Immature natural killer cell (primary cell): Measurements from ENCODE around the gene PACS1. TPM values are rescaled to one million over a fixed set of nuclear protein-coding genes. Genes with fewer than 3 reads are reported as not detected.
A peak's percentile ranks its signal among the peaks of the same experiment; 100 is the strongest.

Source experiments
- DNase-seq, 3 donors: peaks; one replicate each; pipeline ENCODE4 v3.0.0; 2022; ENCODE audit warnings: mixed read lengths in 1 of 3
- H3K27ac Mint-ChIP-seq, 6 donors: one replicate each; pipeline ENCODE4 v1.8.0; 2020; ENCODE audit warnings: mixed read lengths in 6 of 6, mild to moderate bottlenecking in 5 of 6, inconsistent platforms in 4 of 6, moderate library complexity in 3 of 6
- H3K27me3 Mint-ChIP-seq, 3 donors: one replicate each; pipeline ENCODE4 v1.8.0; 2020 to 2021; ENCODE audit warnings: low read depth in 3 of 3, mild to moderate bottlenecking in 3 of 3, mixed read lengths in 3 of 3, moderate library complexity in 3 of 3, inconsistent platforms in 1 of 3
- H3K36me3 Mint-ChIP-seq, 3 donors: one replicate each; pipeline ENCODE4 v1.8.0; 2020; ENCODE audit warnings: mixed read lengths in 3 of 3, inconsistent platforms in 2 of 3, mild to moderate bottlenecking in 2 of 3
- H3K4me1 Mint-ChIP-seq, 2 donors: one replicate each; pipeline ENCODE4 v1.8.0; 2020; ENCODE audit warnings: inconsistent platforms in 2 of 2, mild to moderate bottlenecking in 2 of 2, mixed read lengths in 2 of 2, moderate library complexity in 1 of 2
- H3K4me3 Mint-ChIP-seq, 5 donors: one replicate each; pipeline ENCODE4 v1.8.0; 2020; ENCODE audit warnings: mild to moderate bottlenecking in 5 of 5, mixed read lengths in 5 of 5, inconsistent platforms in 3 of 5, moderate library complexity in 3 of 5
- H3K9me3 Mint-ChIP-seq, 6 donors: one replicate each; pipeline ENCODE4 v1.8.0; 2020; ENCODE audit warnings: mild to moderate bottlenecking in 6 of 6, mixed read lengths in 6 of 6, inconsistent platforms in 4 of 6, moderate library complexity in 3 of 6
- polyA plus RNA-seq, 3 donors: library from polyadenylated mRNA; unstranded; fragments of 300-500 nt; fragmentation: Illumina TruSeq; gene quantifications; one replicate each; pipeline ENCODE4 v1.2.3, GENCODE V29; 2021

Gene PACS1
- polyA plus RNA-seq, 3 donors from 2014 or later: 10.0 to 72.3 (median 23.9) TPM

DNA sequence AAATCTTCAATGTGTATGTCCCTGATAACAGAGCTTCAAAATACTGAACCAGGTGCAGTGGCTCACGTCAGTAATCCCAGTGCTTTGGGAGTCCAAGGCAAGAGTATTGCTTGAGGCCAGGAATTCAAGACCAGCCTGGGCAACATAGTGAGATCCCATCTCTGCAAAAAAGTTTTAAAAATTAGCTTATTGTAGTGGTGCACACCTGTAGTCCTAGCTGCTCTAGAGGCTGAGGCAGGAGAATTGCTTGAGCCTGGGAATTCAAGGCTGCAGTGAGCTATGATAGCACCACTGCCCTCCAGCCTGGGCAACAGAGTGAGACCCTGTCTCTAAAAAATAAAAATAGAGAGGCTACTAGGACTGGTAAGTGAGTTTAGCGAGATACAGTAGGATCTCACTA lies 84.0 kb downstream of the PACS1 start:
- no peak overlapping the region for H3K27ac Mint-ChIP-seq
- H3K4me3 Mint-ChIP-seq: no peak overlapping the region
- H3K36me3 Mint-ChIP-seq: peaks cover 0 to 7% (median 3%) of the 10 kb centered on the region in 3 donors

DNA sequence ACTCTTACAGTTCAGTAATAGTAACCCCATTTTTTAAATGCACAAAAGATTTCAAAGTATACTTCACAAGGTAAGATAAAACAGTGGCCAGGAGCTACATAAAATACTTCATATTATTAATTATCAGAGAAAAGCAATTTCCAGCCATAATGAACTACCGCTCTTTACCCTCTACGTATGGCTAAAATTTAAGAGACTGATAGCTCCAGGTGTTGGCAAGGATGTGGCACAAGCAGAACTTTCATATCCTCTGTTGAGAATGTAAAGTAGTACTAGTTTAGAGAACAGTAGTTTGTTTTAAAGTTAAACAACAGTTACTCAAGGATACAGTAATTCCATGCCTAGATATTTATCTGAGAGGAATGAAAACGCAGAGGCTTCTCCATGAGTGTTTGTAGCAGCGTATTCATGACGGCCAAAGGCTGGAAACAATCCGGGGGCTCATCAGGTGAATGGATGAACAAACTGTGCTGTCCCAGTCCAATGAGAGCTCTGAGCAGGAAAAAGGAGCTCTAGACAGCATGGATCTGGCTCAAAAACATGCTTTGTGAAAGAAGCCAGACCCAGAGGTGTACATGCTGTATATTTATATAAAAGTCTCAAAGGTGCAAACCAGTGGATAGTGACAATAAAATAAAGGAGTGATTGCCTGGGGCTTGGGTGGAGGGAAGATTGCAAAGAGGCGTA lies 85.5 kb downstream of the PACS1 start:
- Mint-ChIP-seq H3K4me3 (no peak overlapping the region), H3K27me3 (peaks cover 0 to 3% (median 0%) of the 10 kb centered on the region in 3 donors), H3K4me1 (peaks cover 42 to 64% of the 10 kb centered on the region in 2 donors), H3K36me3 (peaks cover 0 to 7% (median 3%) of the 10 kb centered on the region in 3 donors), H3K27ac (no peak overlapping the region), H3K9me3 (no peaks in the 10 kb centered on the region)
- no peak for DNase-seq

More for the DNA sequence above, 84.0 kb downstream of the PACS1 start:
- Mint-ChIP-seq H3K27me3 (peaks cover 0 to 3% (median 0%) of the 10 kb centered on the region in 3 donors), H3K4me1 (peaks cover 38 to 65% of the 10 kb centered on the region in 2 donors), H3K9me3 (no peaks in the 10 kb centered on the region)
- no peak for DNase-seq

DNA sequence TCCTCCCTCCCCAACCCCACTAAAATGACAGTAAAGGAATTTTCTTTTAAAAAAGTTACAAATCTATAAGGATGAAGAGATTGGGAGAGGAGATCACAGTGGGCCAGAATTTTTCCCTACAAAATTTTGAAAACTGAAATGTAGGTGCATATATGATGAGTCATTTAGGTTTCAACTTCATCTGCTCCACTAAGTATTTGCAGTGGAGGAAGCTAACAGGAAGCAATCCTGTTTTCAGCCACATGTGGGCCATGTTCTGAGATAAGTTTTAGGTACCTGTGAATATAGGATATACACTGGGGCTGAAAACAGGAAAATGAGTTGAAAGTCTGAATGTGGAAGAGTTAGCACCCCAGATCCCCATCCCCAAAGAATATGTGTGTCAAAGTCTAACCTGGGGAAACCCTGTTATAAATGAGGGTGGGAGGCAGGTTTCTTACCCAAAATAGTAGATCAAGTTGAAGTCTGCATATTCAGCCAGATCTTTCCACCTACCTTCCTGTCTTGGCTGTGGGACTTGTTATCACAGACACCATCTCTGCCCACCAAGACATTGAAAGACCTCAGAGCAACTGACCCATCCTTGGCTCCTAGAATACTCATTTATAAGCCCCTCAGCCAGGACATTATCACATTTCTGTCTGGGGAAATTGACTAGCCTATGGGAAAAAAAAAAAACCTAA lies 87.3 kb downstream of the PACS1 start:
- Mint-ChIP-seq H3K9me3 (no peaks in the 10 kb centered on the region), H3K27ac (peak overlapping the region in 5 of 6 donors; percentile 3 to 72 (median 51)), H3K4me3 (no peak overlapping the region), H3K4me1 (peaks cover 48 to 68% of the 10 kb centered on the region in 2 donors), H3K27me3 (peaks cover 0 to 3% (median 0%) of the 10 kb centered on the region in 3 donors), H3K36me3 (peaks cover 0 to 3% (median 3%) of the 10 kb centered on the region in 3 donors)
- peak in 1 of 3 donors; percentile 10 for DNase-seq

DNA sequence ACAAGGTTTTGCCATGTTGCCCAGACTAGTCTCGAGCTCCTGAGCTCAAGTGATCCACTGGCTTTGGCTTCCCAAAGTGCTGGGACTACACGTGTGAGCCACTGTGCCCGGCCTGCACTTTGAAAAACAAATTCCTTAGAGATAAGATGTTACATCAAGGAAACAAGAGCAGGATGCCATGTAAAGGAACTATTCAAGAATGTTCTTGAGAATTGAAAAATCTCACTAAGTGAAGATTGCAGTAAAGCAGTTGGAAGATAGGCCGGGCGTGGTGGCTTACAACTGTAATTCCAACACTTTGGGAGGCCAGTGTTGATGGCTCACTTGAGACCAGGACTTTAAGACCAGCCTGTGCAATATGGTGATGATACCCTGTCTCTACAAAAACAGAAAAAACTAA lies 88.1 kb downstream of the PACS1 start:
- H3K27ac Mint-ChIP-seq: peak overlapping the region in 4 of 6 donors; percentile 16 to 72 (median 32)
- H3K27me3 Mint-ChIP-seq: peaks cover 0 to 3% (median 0%) of the 10 kb centered on the region in 3 donors
- DNase-seq: no peak
- H3K9me3 Mint-ChIP-seq: no peaks in the 10 kb centered on the region
- H3K4me1 Mint-ChIP-seq: peaks cover 45 to 67% of the 10 kb centered on the region in 2 donors
- H3K36me3 Mint-ChIP-seq: no peaks in the 10 kb centered on the region
- no peak overlapping the region for H3K4me3 Mint-ChIP-seq

DNA sequence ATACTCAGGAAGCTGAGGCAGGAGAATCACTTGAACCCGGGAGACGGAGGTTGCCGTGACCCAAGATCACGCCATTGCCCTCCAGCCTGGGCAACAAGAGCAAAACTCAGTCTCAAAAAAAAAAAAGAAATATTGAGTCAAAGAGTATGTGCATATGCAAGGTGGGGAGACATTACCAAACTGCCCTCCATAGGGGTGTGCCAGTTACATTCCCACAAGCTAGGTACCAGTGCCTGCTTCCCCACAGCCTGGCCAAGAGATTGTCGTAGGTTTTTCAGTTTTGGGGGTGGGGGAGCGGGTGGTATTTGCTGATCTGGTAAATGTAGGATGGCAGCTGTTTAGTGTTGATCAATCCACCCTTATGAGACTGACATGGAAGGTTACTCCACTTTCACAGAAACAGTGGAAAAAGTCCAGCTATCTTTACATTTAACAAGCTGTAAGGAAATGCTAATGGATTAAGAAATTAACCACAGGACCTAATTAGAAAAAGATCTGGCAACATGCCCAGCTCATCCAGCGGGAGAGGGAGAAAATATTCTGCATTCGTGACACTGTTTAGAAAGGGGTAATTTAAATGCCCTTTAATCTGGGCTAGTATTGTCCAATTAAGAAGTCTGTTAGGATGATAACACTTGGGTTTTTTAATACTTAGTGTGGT lies 89.4 kb downstream of the PACS1 start:
- Mint-ChIP-seq H3K4me1 (peaks cover 50 to 78% of the 10 kb centered on the region in 2 donors), H3K9me3 (no peaks in the 10 kb centered on the region), H3K4me3 (no peak overlapping the region), H3K27me3 (peaks cover 0 to 3% (median 0%) of the 10 kb centered on the region in 3 donors), H3K27ac (peak overlapping the region in 1 of 6 donors; percentile 60), H3K36me3 (no peaks in the 10 kb centered on the region)
- DNase-seq: no peak

DNA sequence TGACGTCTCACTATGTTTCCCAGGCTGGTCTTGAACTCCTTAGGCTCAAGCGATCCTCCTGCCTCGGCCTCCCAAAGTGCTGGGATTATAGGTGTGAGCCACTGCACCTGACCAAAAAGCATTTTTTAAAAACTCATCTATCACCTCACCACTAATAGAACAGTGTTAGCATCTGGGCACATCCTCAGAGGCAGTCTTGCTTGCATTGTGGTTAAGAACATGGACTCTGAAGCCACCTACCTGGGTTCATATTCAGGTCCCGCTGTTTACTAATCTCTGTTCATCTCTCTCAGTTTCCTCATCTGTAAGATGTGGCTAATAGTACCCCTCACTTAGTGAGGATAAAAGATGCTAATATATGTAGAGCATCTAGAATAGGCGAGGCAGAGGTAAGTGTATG lies 90.6 kb downstream of the PACS1 start:
- no peak overlapping the region for H3K4me3 Mint-ChIP-seq
- no peaks in the 10 kb centered on the region for H3K36me3 Mint-ChIP-seq
- DNase-seq: no peak
- H3K27ac Mint-ChIP-seq: peak overlapping the region in 2 of 6 donors; percentile 50 to 73
- H3K9me3 Mint-ChIP-seq: no peaks in the 10 kb centered on the region
- H3K4me1 Mint-ChIP-seq: peaks cover 51 to 83% of the 10 kb centered on the region in 2 donors
- peaks cover 0 to 3% (median 2%) of the 10 kb centered on the region in 3 donors for H3K27me3 Mint-ChIP-seq

DNA sequence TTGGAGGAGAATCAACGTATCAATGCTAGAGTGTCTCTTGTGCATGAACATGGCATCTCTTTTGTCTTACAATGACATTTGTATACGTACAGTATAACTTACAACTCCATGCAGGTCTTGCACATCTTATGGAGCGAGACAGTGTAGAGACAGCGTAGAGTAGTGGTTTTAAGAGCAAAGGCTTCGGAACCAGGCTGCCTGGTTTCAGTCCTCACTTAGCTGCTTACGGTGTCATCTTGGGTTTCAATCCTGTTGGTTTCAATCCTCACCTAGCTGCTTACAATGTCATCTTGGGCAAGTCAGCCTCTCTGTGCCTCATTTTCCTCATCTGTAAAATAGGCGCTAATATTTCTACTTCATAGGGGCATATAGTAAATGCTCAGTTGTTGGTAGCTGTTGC lies 98.2 kb downstream of the PACS1 start:
- no peak for DNase-seq
- H3K4me1 Mint-ChIP-seq: peaks cover 15 to 56% of the 10 kb centered on the region in 2 donors
- peaks cover 0 to 2% (median 0%) of the 10 kb centered on the region in 3 donors for H3K27me3 Mint-ChIP-seq
- no peak overlapping the region for H3K27ac Mint-ChIP-seq
- no peak overlapping the region for H3K4me3 Mint-ChIP-seq
- no peaks in the 10 kb centered on the region for H3K36me3 Mint-ChIP-seq
- H3K9me3 Mint-ChIP-seq: no peaks in the 10 kb centered on the region

DNA sequence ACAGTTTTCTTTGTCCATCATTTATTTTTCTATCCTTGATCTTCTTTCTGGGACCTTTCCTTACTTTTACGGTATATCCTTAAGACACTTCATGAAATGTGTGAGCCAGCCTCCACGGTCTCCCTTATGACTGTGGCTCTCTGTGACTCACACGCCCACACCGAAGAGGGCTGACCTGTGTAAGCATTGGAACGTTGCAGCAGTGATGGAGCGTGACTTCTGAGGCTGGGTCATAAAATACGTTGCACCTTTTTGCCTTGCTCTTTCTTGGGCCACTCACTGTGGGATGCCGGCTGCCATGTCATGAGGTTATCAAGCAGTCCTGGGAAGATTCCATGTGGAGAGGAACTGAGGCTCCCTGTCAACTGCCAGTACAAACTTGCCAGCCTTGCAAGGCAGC lies 102.1 kb downstream of the PACS1 start:
- no peak for DNase-seq
- Mint-ChIP-seq H3K9me3 (no peaks in the 10 kb centered on the region), H3K27ac (peak overlapping the region in 2 of 6 donors; percentile 26 to 35), H3K4me1 (peaks cover 12 to 44% of the 10 kb centered on the region in 2 donors), H3K4me3 (no peak overlapping the region), H3K27me3 (no peaks in the 10 kb centered on the region), H3K36me3 (no peaks in the 10 kb centered on the region)

DNA sequence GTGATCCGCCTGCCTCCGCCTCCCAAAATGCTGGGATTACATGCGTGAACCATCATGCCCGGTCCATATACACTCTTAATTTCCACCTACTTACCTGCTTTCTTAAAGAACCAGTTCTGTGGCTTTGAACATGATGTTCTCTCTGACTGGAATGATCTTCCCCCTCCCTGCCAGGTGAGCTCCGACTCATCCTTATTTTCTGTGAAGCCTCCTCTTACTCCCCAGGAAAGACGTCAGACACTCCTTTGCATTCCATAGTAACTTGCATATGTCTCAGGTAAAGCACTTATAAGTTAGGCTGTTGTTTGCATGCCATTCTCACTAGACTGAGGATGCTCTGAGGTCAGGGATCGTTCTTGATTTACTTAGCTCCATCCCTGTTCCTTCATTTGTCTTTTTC lies 106.6 kb downstream of the PACS1 start:
- H3K4me3 Mint-ChIP-seq: no peak overlapping the region
- peak overlapping the region in 1 of 6 donors; percentile 38 for H3K27ac Mint-ChIP-seq
- no peaks in the 10 kb centered on the region for H3K27me3 Mint-ChIP-seq
- H3K36me3 Mint-ChIP-seq: no peaks in the 10 kb centered on the region
- no peak for DNase-seq
- H3K9me3 Mint-ChIP-seq: no peaks in the 10 kb centered on the region
- H3K4me1 Mint-ChIP-seq: peaks cover 25 to 50% of the 10 kb centered on the region in 2 donors

DNA sequence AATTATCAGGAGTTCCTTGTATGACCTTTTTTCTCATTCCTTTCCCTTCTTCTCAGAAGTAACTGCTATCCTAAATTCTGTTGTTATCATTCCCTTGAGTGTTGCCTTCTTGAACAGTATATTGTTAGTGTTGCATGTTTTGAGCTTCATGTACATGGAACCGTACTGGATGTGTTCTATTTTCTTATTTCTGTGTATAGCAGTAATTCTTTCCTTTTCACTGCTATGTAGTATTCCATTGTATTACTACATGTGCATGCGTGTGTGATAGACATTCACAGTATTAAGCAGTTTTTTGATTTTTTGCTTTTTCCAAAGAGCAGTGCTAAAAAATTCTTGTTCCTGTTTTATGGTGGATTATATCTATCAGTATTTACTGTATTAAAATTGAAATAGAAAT lies 108.1 kb downstream of the PACS1 start:
- Mint-ChIP-seq H3K9me3 (no peaks in the 10 kb centered on the region), H3K4me1 (peaks cover 25 to 53% of the 10 kb centered on the region in 2 donors), H3K27me3 (no peaks in the 10 kb centered on the region), H3K4me3 (no peak overlapping the region), H3K36me3 (no peaks in the 10 kb centered on the region), H3K27ac (no peak overlapping the region)
- DNase-seq: no peak

DNA sequence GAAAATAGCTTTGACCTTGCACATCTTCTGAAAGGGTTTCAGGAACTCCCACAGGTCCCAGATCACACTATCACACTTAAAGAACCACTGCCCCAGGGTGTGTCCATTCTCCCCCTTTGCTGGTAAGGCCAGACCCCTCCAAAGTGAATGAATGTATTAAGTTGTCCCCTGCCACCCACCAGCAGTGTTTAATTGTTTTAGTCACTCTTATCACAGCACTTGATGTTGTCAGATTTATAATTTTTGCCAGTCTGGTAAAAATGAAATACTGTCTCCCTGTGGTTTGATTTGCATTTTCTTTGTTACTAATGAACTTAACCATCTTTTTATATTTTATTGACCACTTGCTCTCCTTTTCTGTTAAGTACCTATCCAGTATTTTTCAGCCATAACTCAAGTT lies 108.8 kb downstream of the PACS1 start:
- peaks cover 32 to 60% of the 10 kb centered on the region in 2 donors for H3K4me1 Mint-ChIP-seq
- no peak overlapping the region for H3K4me3 Mint-ChIP-seq
- H3K27me3 Mint-ChIP-seq: no peaks in the 10 kb centered on the region
- H3K27ac Mint-ChIP-seq: peak overlapping the region in 2 of 6 donors; percentile 54 to 58
- DNase-seq: no peak
- H3K36me3 Mint-ChIP-seq: no peaks in the 10 kb centered on the region
- no peaks in the 10 kb centered on the region for H3K9me3 Mint-ChIP-seq

DNA sequence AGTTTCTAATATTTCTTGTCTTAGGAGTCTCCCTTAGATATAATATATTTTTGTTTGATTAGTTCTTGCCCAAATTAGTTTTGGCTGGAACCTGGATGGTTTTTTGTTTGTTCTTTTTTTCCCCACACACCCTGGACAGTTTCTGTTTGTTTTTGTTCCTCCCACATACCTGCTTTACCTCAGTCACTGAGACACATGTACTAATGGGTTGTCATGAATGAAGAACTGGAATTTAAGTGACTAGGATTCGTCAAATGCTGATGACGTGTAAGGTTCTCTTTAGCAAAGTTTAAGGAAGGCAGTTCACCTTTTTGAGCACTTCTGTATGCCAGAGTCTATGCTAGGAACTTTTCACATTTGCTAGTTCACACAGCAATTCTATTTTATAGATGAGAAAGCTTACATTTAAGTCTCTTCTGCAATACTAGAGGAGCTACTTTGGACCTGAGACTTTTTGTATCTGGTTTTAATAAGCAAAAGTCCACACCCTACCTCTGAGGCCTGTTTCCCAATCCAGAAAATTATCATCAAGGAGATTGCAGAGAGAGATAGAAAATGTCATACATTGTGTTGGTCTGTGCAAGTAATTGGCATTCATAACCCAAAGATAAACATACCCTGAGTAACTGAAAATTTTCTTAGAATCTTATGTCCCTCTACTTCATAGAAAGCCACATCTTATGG lies 111.7 kb downstream of the PACS1 start:
- Mint-ChIP-seq H3K27me3 (peaks cover 0 to 2% (median 2%) of the 10 kb centered on the region in 3 donors), H3K4me1 (peaks cover 38 to 62% of the 10 kb centered on the region in 2 donors), H3K9me3 (no peaks in the 10 kb centered on the region), H3K27ac (peak overlapping the region in 1 of 6 donors; percentile 13), H3K36me3 (no peaks in the 10 kb centered on the region), H3K4me3 (no peak overlapping the region)
- DNase-seq: no peak

DNA sequence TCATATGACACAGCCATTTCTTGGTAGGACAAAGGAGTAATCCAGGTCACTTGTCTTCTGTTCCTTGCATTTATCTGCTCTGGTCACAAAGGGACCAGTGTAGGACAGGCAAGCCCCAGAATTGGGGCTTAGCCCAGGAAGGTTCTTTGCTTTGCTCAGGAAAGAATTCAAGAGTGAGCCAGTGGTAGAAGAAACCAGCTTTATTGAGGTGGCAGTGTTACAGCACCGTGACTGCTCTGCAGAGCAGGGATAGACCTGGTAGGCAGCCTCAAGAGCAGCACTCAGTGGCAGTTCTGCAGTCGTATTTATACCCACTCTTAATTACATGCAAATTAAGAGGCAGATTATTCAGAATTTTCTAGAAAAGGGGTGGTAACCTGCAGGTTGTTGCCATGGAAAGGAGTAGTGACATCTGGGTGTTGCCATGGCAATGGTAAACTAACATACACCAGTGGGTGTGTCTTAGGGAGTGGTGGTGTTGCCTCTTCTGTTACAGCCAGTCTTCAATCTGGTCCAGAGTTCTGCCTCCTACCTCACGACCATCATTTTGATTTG lies 113.5 kb downstream of the PACS1 start:
- DNase-seq: peak; percentile 21 to 30 (median 26)
- Mint-ChIP-seq H3K27me3 (peaks cover 0 to 2% (median 2%) of the 10 kb centered on the region in 3 donors), H3K36me3 (no peaks in the 10 kb centered on the region), H3K4me1 (peaks cover 48 to 67% of the 10 kb centered on the region in 2 donors), H3K4me3 (no peak overlapping the region), H3K27ac (peak overlapping the region in 2 of 6 donors; percentile 45 to 83), H3K9me3 (no peaks in the 10 kb centered on the region)
